ENCODE data around the gene KRT33A.

The KRT33A gene

DNA sequence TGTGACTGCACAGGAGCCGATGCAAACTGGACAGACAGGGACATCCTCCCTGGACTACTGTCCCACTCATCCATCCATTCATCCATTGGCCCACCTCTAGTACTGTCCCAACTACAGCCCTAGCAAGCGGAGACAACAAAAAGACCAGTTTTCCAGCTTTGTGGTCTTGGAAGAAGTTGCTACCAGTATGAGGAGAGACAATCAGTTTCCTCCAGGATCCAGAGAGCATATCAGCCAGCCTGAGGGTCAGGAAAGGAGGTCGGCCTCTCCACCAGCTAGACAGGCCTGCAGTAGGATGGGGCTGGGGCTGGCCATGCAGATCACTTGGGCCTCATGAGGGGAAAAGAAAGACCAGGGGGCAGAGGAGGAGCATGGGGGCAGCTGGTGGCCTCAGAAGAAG lies 16.8 kb downstream of the KRT33A start:
- H3K27ac ChIP-seq: no peak overlapping the region
- DNase-seq (ENCODE audit: low read depth, low spot score): no peak

DNA sequence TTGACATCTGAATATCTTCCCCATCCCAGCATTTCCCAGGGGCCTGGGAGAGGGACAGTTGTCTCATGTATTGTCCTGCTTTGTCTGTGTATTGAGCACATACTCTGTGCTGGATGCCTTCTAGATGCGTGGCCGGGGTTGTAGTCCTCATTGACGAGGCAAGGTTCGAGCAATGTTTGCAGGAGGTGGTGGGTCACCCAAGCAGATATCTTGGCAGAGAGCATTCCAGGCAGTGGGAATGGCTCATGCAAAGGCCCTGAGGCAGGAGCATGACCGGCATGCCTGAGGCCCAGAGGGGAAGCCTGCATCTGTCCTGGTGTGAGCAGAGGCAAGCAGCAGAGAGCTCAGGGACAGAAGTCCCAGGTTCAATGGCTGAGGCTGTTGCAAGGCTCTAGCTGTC lies 17.5 kb downstream of the KRT33A start:
- H3K27ac ChIP-seq: no peak overlapping the region
- no peak for DNase-seq (ENCODE audit: low read depth, low spot score)

DNA sequence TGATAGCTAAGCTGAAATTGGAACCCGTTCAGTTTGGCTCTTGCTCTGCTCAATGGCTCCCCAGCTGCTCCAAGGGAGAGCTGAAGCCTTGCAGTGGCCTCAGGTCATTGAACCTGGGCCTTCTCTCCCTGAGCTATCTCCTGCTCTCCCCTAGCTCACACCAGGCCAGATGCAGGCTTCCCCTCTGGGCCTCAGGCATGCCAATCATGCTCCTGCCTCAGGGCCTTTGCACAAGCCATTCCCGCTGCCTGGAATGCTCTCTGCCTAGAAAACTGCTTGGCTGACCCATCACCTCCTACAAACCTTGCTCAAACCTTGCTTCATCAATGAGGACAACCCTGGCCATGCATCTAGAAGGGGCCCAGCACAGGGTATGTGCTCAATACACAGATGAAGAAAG lies 18.4 kb downstream of the KRT33A start:
- DNase-seq (ENCODE audit: low read depth, low spot score): no peak
- H3K27ac ChIP-seq: no peak overlapping the region

DNA sequence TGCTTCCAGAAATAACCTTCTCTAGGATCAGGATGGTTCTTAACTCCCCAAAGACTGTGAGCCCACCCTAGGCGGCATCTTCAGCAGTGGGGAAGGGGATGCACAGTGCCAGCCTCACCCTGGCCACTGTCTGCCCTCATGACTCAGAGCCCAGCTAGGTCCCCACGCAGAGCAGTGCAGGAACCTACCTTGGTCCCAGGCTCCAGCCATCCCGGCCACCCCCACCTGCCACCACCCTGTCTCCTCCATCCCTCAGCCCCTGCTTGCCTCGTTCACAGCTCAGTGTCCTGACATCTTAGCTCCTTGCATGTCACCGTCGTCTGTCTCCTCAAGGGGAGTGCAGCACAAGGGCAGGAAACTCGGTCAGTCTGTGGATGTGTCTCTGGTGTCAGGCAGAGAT lies 19.0 kb downstream of the KRT33A start:
- H3K27ac ChIP-seq: no peak overlapping the region
- DNase-seq (ENCODE audit: low read depth, low spot score): no peak

DNA sequence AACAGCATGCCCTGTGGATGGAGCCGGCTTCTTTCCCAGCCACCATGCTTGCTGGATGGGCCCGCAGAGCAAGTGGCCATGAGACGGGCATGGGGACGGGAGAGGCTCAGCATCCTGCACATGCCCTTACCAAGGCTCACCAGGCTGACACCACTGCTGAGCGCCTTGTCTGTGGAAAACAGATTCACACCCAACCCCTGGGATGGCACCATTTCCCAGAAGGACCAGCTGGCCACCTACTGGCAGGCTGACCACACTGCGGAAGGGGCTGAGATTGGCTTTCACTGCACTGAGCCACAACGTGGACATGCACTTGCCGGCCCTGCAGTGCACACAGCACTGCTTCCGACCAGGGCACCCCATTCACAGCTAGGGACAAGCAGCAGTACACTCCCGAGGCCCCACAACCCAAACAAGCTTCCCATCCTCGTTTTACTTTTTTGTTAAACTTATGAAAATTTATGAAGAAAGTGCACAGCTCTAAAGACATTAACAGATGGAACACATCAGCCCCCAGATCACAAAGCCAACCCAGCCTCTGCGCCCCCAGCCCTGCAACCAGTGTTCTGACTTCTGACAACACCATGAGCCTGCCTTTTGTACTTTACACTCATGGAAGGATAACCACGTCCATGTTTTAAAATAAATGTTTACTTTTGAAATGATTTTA lies 21.2 kb downstream of the KRT33A start:
- H3K27ac ChIP-seq: no peak overlapping the region
- no peak for DNase-seq (ENCODE audit: low read depth, low spot score)

DNA sequence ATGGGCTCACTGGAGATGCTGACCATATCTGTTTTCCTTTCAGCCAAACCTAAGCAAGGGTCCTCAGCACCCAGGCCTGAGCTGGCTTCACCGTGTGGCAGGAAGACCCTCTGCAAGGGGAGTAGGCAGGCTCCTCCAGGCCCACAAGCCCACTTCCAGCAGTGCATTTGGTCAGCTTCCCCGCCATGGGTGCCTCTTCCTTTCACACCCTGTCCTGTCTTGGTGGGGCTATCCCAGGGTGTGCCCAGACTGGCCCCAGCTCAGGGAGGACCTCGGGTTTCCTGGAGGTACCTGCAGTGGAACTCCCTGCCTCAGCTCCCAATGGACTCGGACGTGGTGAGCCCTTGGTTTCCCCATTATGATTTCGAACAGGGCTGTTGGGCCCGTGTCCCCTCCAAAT lies 22.4 kb downstream of the KRT33A start:
- no peak overlapping the region for H3K27ac ChIP-seq
- no peak for DNase-seq (ENCODE audit: low read depth, low spot score)

DNA sequence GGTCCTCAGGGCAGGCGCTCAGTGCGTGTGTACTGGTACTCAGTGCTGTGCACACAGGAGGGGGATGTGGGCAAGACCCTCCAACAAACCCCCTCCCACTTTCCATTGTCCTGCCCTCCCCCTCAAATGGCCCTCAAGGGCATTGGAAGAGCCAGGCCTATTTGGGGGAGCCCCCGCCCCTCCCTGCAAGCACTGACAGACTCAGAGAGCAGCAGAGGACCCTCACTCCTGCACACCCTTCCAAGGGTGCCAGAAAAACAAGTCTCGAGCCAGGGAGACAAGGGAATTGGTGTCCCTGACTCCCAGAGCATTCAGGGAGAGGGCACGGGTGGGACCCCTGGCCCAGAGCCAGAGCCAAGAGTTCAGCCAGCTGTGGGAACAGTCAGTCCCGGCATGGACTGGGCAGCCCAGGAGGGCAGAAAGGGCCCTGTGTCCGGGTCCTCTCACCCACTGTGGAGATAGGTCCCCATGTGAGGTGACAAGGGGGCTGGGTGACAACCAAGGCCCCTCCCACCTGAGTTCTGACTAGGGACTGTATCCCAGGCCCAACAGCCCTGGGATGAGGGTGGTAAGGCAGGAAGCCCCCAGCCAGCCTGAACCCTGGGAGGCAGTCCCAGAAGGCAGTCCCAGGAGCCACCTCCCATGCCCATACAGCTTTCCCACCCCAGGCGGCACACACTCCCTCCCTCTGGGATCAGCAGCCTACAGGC lies 23.1 kb downstream of the KRT33A start:
- H3K27ac ChIP-seq: no peak overlapping the region
- DNase-seq (ENCODE audit: low read depth, low spot score): no peak

DNA sequence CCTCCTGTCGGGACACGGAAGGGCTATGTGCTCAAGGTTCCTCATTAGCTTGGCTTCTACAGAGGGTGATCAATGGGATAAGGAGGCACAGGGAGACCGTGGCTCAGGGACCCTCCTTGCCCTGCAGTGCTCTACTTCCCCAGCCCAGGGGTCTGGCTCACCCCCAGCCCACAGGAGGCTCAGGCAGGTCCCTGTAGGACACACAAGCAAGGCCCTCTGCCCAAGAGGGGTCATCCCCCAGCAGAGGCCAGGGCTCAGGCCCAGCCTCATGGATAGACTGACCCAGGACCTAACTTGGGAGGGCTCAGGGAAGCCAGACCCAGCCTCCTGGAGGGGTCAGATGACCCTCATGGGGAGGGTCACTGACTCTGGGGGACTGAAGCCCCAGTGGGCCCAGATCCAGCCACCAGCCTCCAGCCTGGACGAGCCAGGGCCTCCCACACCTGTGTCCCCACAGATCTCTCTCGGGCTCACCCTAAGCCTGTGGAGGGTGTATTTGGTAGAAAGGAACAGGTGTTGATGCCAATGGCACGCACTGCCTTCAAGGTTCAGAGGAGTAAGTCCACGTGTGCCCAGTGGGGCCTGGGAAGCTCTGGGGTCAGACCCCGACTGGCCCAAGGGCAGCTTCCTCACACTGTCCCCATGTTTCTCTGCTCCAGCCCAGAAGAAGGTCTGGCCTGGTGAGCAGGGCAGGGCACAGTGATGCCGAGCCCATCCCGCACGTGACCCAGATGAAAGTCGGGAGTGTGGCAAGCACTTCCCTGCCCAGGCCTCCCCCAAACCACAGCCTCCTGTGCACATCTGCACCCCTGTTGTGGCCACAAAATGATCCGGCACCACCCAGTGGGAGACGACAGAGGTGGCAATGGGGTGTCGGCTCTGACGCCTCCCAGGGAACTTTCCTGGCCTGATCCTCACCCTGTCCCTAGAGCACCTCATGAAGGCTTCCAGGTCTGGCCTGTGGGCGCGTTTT lies 24.2 kb downstream of the KRT33A start:
- DNase-seq (ENCODE audit: low read depth, low spot score): no peak
- H3K27ac ChIP-seq: no peak overlapping the region

DNA sequence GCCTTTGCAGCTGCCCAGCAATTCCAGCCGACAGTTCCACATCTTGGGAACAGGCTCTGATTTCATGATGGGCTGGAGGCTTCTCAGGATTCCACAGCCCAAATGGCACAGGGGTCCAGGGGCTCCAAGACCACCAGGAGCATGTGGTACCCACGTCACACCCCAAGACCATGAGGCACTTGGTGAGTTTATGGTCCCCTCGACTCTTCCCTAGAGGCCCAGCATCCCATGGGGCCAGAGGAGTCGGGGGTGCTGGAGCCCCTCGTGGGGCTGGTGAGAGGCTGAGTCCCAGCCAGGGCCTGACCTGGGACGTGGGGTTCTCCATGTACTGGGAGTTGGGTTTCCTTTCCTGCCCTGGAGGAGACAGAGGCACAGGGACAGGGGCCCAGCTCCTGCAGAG lies 25.0 kb downstream of the KRT33A start:
- DNase-seq (ENCODE audit: low read depth, low spot score): no peak
- no peak overlapping the region for H3K27ac ChIP-seq

DNA sequence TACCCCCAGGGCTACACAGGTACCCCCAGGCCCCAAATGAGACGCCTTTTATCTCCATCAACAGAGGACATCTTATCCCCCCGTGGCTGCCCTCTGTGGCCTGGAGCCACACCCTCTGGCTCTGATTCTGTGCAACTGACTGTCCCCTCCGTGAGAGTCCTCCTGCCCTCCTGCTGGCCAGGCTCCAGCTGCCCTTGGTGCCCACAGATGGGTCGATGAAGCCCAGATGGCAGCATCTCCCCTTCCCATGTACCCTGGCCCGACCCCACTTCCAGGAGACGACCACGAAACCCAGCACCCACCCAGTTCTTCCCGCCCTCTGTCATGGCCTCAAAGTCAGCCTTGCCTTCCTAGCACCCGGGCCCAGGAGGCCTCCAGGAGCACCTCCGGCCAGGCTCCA lies 25.5 kb downstream of the KRT33A start:
- DNase-seq (ENCODE audit: low read depth, low spot score): no peak
- H3K27ac ChIP-seq: no peak overlapping the region

DNA sequence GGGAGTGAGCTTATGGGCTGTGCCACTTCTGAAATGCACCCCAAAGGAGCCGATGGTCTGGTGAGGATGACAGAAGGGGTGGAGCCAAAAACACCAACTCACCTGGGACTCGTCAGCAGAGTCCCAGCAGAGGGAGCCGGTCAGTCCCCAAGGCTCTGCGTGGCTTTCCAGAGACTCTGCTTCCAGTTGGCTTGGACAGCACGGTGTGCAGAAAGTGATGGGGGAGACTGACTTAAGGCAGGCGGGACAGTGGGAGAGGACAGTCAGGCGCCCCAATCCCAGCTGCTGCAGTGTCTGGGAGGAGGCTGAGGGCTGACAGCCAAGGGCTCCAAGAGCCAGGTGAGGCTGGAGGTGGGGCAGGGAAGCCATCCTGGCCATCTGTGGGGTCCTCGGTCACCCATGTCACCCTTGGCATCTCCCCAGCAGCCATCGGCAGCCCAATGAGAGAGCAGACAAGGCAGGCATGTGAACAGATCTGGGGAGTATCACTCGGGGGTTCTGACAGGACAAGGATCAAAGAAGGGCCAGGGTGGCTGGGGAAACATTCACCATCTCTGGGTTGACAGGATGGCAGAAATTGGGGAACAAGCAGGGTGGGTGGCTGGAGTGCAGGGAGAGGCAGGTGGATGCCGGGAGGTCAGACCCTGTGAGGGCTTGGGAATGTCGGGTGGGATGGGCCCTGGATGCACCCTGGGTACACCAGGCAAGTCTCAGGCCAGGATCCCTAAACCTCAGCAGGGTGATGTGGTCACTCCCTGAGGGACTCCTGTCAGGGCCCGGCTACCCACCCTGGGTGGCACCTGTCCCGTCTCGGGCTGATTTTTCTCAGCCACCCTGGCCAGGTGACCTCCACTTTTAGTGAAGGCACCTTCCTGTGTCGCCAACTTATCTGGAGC lies 26.2 kb downstream of the KRT33A start:
- no peak for DNase-seq (ENCODE audit: low read depth, low spot score)
- no peak overlapping the region for H3K27ac ChIP-seq

DNA sequence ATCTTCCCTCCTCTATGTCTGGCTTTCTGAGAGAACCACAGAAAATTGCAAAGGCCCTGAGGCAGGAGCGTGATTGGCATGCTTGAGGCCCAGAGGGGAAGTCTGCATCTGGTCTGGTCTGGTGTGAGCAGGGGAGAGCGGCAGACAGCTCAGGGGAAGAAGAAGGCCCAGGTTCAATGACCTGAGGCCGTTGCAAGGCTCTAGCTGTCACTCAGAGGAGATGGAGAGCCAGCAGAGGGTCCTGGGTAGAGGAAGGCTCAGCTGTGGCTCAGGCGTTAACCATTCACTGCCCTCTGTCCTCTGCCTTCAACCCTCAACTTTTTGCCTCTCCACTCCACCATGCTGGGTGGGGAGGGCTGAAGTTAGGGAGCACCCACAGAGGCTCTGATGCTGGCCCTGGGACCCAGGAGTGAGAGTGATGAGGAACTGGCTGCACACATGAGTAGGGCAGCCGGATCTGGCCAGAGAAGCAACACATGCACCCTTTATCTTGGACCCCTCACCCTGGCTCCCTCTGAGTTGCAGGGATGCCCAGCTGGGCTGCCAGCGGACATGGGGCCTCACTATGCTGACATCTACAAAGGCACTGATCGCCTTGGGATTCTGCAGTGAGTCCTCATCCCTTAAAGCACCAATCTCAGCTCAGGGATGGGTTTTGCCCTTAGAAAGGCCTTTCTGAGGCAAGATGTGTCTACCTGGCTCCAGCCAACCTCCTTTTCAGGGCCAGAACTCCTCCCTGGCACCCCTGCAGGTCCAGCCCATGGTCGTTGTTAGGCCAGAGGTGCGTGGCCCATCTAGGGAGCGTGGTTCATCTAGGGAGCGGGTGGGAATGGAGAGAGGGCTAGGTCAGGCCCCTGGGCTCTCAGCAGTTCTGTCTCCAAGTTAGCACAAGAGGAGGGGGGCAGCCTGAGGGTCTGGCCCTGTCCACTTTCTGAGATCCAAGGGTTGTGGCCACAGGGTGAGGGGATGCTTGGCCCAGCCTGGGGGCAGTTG lies 27.4 kb downstream of the KRT33A start:
- no peak for DNase-seq (ENCODE audit: low read depth, low spot score)
- H3K27ac ChIP-seq: no peak overlapping the region

DNA sequence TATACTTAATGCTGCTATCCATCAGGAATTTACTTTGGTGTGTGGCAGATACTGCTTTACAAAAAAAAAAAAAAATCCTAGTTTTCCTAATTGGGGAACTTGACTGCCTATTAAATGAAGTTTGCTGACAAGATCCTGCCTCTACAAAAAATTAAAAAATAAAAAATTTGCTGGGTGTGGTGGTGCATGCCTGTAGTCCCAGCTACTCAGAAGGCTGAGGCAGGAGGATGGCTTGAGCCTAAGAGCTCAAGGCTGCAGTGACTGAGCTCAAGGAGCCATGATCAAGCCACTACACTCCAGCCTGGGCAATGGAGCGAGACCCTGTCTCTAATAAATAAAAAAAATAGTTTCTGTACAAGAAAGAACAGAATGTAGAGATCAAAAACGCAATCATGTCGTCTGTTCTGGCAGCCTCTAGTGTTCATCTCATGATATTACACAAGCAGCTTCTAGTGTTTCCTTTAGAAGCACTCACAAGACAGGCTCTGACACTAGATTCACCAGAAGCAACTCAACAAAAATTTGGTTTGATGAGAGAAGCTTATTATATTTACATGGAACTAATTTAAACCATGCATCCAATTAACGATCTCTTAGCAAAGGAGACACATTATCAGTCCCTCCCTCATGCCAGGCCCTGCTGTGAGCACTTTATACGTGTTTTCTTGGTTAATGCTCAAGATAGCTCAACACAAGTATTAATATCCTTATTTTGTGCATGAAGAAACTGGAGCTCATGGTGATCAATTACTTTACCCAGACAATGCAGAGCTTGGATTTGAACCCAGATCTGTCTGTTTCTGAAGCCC lies 28.3 kb downstream of the KRT33A start:
- DNase-seq (ENCODE audit: low read depth, low spot score): peak; percentile 26
- H3K27ac ChIP-seq: no peak overlapping the region

DNA sequence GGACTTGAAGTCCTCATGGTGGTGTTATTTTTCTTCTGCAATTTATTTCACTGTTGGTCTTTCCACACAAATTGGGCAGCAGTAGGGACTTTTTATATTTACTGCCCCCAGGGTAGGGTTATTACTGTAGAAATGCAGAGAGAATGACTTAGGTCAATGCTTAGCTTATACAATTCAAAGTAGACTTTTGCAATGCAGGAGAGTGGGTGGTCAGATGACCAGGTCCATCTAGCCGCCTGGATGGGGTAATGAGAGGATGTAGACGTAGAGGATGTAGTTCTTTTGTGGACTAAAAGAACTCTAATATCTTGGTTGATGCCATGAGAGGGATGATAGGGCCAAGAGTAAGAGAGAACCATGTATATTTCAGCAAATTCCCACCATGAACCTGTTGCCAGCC lies 32.4 kb downstream of the KRT33A start:
- DNase-seq (ENCODE audit: low read depth, low spot score): no peak
- H3K27ac ChIP-seq: no peak overlapping the region

DNA sequence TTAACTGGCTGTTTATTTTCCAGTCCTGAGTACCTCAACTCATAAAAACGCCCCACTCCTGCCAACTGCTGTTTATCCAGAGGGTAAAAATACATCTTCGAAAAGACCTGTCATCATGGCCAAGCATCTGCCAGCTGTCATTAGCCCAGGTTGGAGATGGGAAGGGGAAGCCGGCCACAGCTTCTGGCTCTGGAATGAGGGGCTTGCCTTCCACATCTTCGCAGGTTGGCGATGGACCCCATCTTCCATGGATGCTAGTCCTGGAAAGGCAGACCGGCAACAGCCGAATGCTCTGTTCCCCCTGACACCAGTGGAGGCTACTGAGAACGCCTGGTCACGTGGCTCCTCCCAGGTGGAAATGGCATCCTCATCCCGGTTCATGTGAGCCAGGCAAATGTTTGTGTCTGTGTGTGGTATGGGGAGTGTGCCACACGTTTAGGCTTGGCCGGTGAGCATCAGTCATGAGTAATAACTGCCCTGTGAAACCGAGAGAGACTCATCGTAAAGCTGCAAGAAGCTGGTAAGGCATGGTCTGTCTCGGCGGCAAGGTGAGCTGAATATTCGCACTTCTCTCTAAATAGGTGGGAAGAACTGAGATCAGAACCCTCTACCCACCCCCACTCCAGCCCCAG lies 34.7 kb downstream of the KRT33A start:
- DNase-seq (ENCODE audit: low read depth, low spot score): peak; percentile 57
- no peak overlapping the region for H3K27ac ChIP-seq

DNA sequence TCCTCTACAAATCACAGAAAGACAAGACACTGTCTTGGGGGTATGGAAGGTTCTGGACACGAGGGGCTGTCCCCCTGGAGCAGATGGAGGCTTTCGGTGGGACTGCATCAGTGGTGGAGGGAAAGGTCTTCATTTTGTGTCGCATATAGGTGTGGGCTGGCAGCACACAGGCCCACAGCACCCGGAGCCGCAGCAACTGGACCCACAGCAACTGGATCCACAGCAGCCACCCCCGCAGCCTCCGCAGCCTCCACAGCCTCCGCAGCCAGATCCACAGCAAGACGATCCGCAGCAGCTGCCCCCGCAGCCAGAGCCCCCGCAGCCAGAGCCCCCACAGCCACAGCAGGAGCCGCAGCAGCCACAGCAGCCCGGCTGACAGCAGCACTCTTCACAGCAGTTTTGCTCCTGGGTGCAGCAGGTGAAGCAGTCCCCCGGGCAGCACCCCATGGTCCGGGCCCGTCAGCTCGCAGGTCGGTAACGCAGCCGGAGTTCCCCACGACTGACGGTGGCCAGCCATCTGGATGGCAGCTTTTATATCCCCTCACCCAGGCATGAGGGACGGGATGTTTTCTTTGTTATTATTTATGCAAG lies 35.3 kb downstream of the KRT33A start, which contains the start of gene KRTAP17-1:
Gene KRTAP17-1 (minus strand): TSS at position 507 of the 591 bp plus-strand sequence. CDS start 60 bp downstream, at position 447.
- H3K27ac ChIP-seq: no peak within 1 kb of the TSS
- DNase-seq (ENCODE audit: low read depth, low spot score): no peak

DNA sequence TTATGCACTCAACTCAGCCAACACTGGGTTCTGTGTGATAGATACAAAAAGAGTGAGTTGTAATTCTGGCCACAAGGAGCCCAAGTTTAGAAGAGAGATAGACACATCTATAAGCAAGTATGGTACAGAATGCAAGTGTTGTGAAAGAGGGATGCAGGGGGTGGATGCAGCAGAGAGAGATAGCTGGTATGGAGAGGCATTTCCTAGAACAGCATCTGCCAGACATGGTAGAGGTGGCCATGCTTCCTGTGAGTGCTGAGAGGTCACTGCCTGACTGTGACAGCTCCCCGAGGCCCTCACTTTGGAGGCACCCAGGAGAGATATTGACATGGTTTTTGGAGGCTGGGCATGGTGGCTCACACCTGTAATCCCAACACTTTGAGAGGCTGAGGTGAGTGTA lies 39.5 kb downstream of the KRT33A start:
- DNase-seq (ENCODE audit: low read depth, low spot score): no peak
- no peak overlapping the region for H3K27ac ChIP-seq
